GM21529 (cell line): ENCODE measurements around the gene BUB1B.

Experiments used
- ATAC-seq: cut with Tn5 transposase; IDR thresholded peaks from one replicate; pipeline ENCODE4 v1.9.1; 2021; ENCODE audit not compliant: unreplicated experiment

Gene BUB1B

GRCh38 chr15:40239693-40240618 lies 79.1 kb downstream of the BUB1B start:
- no peak for ATAC-seq

- ATAC-seq = no peak
These were observed 79.9 kb downstream of the BUB1B start for GRCh38 chr15:40240619-40241221.

GRCh38 chr15:40241269-40242212 lies 80.7 kb downstream of the BUB1B start:
- ATAC-seq = no peak

GRCh38 chr15:40242213-40242599 lies 81.3 kb downstream of the BUB1B start:
- ATAC-seq = no peak

- ATAC-seq = no peak
These were observed 81.7 kb downstream of the BUB1B start for GRCh38 chr15:40242601-40243000.

- no peak for ATAC-seq
These were observed 82.4 kb downstream of the BUB1B start for GRCh38 chr15:40243126-40243810.

- ATAC-seq = no peak
These were observed 84.2 kb downstream of the BUB1B start for GRCh38 chr15:40244961-40245523.

- ATAC-seq = no peak
These were observed 85.0 kb downstream of the BUB1B start for GRCh38 chr15:40245666-40246450.

- ATAC-seq = no peak
These were observed 85.8 kb downstream of the BUB1B start for GRCh38 chr15:40246496-40247280.

- ATAC-seq = no peak
These were observed 86.6 kb downstream of the BUB1B start for GRCh38 chr15:40247406-40247971.

GRCh38 chr15:40248006-40248783 lies 87.3 kb downstream of the BUB1B start:
- no peak for ATAC-seq

- no peak for ATAC-seq
These were observed 88.8 kb downstream of the BUB1B start for GRCh38 chr15:40249477-40250303.

- no peak for ATAC-seq
These were observed 89.4 kb downstream of the BUB1B start for GRCh38 chr15:40250304-40250656.

- no peak for ATAC-seq
These were observed 90.1 kb downstream of the BUB1B start for GRCh38 chr15:40250771-40251483.

- no peak for ATAC-seq
These were observed 90.7 kb downstream of the BUB1B start for GRCh38 chr15:40251486-40252140.

- ATAC-seq = no peak
These were observed 91.2 kb downstream of the BUB1B start for GRCh38 chr15:40252141-40252437.
